GM12878 (cell line): Measurements from ENCODE around the gene GPR18.

ENCODE experiments used
- CREB1 ChIP-seq: IDR thresholded peaks from 2 replicates; pipeline ENCODE4 v1.6.1; 2012; ENCODE audit warnings: low read depth, mild to moderate bottlenecking, inconsistent platforms
- HDAC6 ChIP-seq: fragments of 200-600 bp; sonication (generic); IDR thresholded peaks from one replicate; pipeline ENCODE4 v1.8.0; 2017; ENCODE audit warnings: antibody characterized with exemption; ENCODE audit not compliant: unreplicated experiment
- MYC ChIP-seq: IDR thresholded peaks from 2 replicates; pipeline ENCODE4 v1.6.1; 2011; ENCODE audit warnings: mild to moderate bottlenecking, low read length, moderate library complexity, inconsistent platforms; ENCODE audit not compliant: insufficient read depth, insufficient replicate concordance, insufficient read length, severe bottlenecking
- NFYB ChIP-seq: IDR thresholded peaks from 2 replicates; pipeline ENCODE4 v1.6.1; 2011; ENCODE audit warnings: low read depth, mild to moderate bottlenecking, low read length, improper control_type of control experiment, moderate library complexity; ENCODE audit not compliant: insufficient read depth
- NRF1 ChIP-seq: conservative IDR thresholded peaks from 2 replicates; pipeline ENCODE4 v1.6.1; 2011; ENCODE audit warnings: mild to moderate bottlenecking, low read depth, low read length, improper control_type of control experiment
- SKIL ChIP-seq: fragments of 450-650 bp; IDR thresholded peaks from 2 replicates; pipeline ENCODE4 v1.6.1; 2017; ENCODE audit warnings: mild to moderate bottlenecking, low read depth, inconsistent platforms; ENCODE audit not compliant: poor library complexity, severe bottlenecking
- SMC3 ChIP-seq: IDR thresholded peaks from 2 replicates; pipeline ENCODE4 v1.6.1; 2011; ENCODE audit warnings: low read length, improper control_type of control experiment, borderline replicate concordance
- SRF ChIP-seq, 2 experiments: IDR thresholded peaks; 2 replicates each; pipeline ENCODE4 v1.6.1; 2011; ENCODE audit warnings: low read depth in 2 of 2, low read length in 2 of 2, mild to moderate bottlenecking in 1 of 2, moderate library complexity in 1 of 2
- USF2 ChIP-seq: IDR thresholded peaks from 2 replicates; pipeline ENCODE4 v1.6.1; 2011; ENCODE audit warnings: low read depth, low read length, improper control_type of control experiment, borderline replicate concordance

GRCh38 chr13:99302637-99303505 is 44.7 kb upstream of the GPR18 start:
- TF ChIP-seq CREB1 (peak; percentile 19; the same call in 1 of the 2 replicates), MYC (no peak), USF2 (no peak), SRF (IDR thresholded peaks at IDR 0.05; ENCODE audit: low read depth in 2 of 2, low read length in 2 of 2) (no peak), HDAC6 (no peak), NFYB (no peak), SKIL (no peak), SMC3 (no peak), NRF1 (no peak)
